Sigmoid colon (tissue), 7 donors: ENCODE data around the gene DACT2. TPM values are rescaled to one million over a fixed set of nuclear protein-coding genes. Genes with fewer than 3 reads are reported as not detected.
"Not testable (repeated sequence)": the region's sequence is repeated elsewhere in the genome, so short reads cannot be mapped to it uniquely, and the experiment has no call there.

ENCODE experiments used
- DNase-seq: peaks from one replicate; pipeline ENCODE4 v3.0.0-alpha.2; 2019
- H3K27ac ChIP-seq, 4 donors: fragments of 200-600 bp; sonication (generic); one replicate each; pipeline ENCODE4 v1.5.1; 2016 to 2019; ENCODE audit warnings: mild to moderate bottlenecking in 1 of 4
- H3K27me3 ChIP-seq, 3 donors: fragments of 200-600 bp; sonication (generic); one replicate each; pipeline ENCODE4 v1.5.1; 2019; ENCODE audit warnings: mild to moderate bottlenecking in 1 of 3
- H3K36me3 ChIP-seq, 4 donors: fragments of 200-600 bp; sonication (generic); one replicate each; pipeline ENCODE4 v1.5.1; 2016 to 2019
- H3K4me1 ChIP-seq, 4 donors: fragments of 200-600 bp; sonication (generic); one replicate each; pipeline ENCODE4 v1.5.1; 2017 to 2019
- H3K4me3 ChIP-seq, 4 donors: fragments of 200-600 bp; sonication (generic); one replicate each; pipeline ENCODE4 v1.5.1; 2017 to 2019; ENCODE audit warnings: mild to moderate bottlenecking in 2 of 4, moderate library complexity in 1 of 4
- H3K9me3 ChIP-seq, 4 donors: fragments of 200-600 bp in 3 of 4; sonication (generic) in 3 of 4; one replicate each; pipeline versions ENCODE4 v1.5.1 to v1.6.1; 2013 to 2019
- EP300 ChIP-seq, 4 donors: sonication (generic); formaldehyde crosslinking; IDR thresholded peaks; one replicate each; pipeline ENCODE4 v1.6.1; 2017; ENCODE audit warnings: antibody characterized with exemption in 4 of 4
- POLR2A ChIP-seq, 2 donors: fragments of 450-650 bp; IDR thresholded peaks; one replicate each; pipeline ENCODE4 v1.6.1; 2016; ENCODE audit warnings: antibody characterized with exemption in 2 of 2, mild to moderate bottlenecking in 2 of 2, moderate library complexity in 2 of 2
- POLR2AphosphoS5 ChIP-seq, 4 donors: sonication (generic); formaldehyde crosslinking; IDR thresholded peaks; one replicate each; pipeline ENCODE4 v1.6.1; 2017; ENCODE audit warnings: antibody characterized with exemption in 4 of 4
- WGBS, 2 donors: extraction: QIAGEN DNeasy Blood & Tissue Kit; methylation state at CpG; one replicate each; pipeline ENCODE4 v1.1.7; 2013; 5-methylcytosine and 5-hydroxymethylcytosine counted together
- intact Hi-C: fragments of 100-400 bp; cut with DNase I; formaldehyde crosslinking; loops from one replicate; pipeline ENCODE4 v1.15.1; 2023
- polyA plus RNA-seq, 3 donors: library from polyadenylated mRNA; stranded (reverse); fragments of 200-250 nt; gene quantifications; one replicate each; pipeline ENCODE4 v1.2.3, GENCODE V29; 2013
- total RNA-seq, 4 donors: library from RNA; depleted of rRNA; stranded (reverse); fragments of >200 nt; gene quantifications; one replicate each; pipeline ENCODE4 v1.1.0, GENCODE V29; 2016
- TF ChIP-seq, protein P1 (sequence below), 4 experiments: fragments of 450-650 bp in 3 of 4; fragments of 200-600 bp in 1 of 4; IDR thresholded peaks; one replicate each; pipeline ENCODE4 v1.5.1; 2016 to 2019; ENCODE audit warnings: antibody characterized with exemption in 4 of 4, mild to moderate bottlenecking in 3 of 4, moderate library complexity in 2 of 4
- donor health status: healthy with polysubstance abuse.
- donor health status: Bipolar disorder and iron deficiency.
- donor health status: healthy.

The DACT2 gene
- total and polyA plus RNA-seq, 7 donors: 0.16 to 1.1 (median 0.60) TPM

DNA sequence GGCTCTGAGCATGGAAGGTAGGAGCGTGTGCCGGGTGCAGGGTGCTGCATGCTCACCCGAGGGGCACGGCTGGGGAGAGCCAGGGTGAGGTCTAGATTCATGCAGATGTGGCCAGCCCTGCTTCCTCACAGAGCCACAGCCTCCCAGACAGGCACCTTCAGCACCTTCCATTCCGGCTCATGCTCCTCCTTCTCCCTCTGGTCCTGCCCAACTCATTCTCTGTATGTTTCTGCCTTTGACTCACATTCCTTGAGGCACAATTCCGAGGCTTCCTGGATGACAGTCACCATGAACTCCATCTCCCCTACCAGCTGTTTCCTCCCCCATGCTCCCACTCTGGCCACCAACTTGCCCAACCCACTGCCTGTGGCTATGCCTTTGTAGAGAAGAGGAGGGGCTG is 35.4 kb downstream of the DACT2 start:
- Histone ChIP-seq H3K4me3 (no peak overlapping the region), H3K27ac (no peak overlapping the region), H3K27me3 (peaks cover 0 to under 1% (median 0%) of the 10 kb centered on the region in 3 donors), H3K36me3 (no peaks in the 10 kb centered on the region), H3K9me3 (no peaks in the 10 kb centered on the region), H3K4me1 (no peaks in the 10 kb centered on the region)
- TF ChIP-seq, protein P1, sequence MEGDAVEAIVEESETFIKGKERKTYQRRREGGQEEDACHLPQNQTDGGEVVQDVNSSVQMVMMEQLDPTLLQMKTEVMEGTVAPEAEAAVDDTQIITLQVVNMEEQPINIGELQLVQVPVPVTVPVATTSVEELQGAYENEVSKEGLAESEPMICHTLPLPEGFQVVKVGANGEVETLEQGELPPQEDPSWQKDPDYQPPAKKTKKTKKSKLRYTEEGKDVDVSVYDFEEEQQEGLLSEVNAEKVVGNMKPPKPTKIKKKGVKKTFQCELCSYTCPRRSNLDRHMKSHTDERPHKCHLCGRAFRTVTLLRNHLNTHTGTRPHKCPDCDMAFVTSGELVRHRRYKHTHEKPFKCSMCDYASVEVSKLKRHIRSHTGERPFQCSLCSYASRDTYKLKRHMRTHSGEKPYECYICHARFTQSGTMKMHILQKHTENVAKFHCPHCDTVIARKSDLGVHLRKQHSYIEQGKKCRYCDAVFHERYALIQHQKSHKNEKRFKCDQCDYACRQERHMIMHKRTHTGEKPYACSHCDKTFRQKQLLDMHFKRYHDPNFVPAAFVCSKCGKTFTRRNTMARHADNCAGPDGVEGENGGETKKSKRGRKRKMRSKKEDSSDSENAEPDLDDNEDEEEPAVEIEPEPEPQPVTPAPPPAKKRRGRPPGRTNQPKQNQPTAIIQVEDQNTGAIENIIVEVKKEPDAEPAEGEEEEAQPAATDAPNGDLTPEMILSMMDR (IDR thresholded peaks at IDR 0.05): no peak
- peak; percentile 41 for DNase-seq
- WGBS, 2 donors: 82 to 93% methylated on average over 6 of the region's 6 CpGs
- intact Hi-C loops: no loop called here

DNA sequence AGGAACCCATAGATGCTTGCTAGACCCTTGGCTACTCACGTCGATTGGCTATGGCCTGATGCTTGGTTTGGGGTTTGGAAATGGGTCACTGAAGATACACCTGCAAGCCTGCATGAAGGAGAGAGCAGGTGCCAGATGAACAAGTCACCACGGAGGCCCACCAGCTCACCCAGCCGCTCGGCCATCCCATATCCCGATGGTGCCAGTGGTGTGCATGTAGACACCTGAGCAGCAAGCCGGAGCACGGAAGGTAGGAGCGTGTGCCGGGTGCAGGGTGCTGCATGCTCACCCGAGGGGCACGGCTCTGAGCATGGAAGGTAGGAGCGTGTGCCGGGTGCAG is 35.9 kb downstream of the DACT2 start:
- 95 to 97% methylated on average over 14 of the region's 14 CpGs for WGBS, 2 donors

DNA sequence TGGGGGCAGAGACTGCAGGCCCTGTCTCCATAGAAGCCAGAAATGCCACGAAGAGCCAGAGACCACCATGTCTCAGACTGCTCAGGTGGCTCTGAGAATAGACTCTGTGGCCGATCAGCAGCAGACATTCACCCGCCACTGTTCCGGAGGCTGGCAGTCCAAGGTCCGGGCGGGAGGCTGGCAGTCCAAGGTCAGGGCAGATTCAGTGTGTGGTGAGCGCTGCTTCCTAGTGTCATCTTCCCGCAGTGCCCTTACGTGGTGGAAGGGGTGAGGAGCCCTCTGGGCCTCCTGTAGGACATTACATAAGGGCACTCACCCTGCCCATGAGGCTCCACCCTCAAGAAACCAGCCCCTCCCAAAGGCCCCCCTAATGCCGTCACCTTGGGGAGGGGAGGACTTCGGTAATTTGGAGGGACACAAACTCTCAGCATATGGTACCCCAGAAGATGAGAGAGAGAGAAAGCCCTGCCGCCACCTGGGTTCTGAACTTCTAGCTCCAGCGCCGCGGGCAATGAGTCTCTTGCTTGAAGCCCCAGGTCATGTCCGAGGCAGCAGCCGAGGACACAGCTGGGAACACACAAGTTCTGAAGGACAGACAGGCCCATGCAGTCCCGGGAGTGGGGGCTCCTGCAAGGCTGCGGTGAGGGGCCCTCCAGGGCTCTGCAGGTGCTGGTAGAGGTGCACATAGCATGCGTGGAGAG is 36.4 kb downstream of the DACT2 start:
- Histone ChIP-seq H3K27me3 (peaks cover 0 to 3% (median 0%) of the 10 kb centered on the region in 3 donors), H3K36me3 (no peaks in the 10 kb centered on the region), H3K27ac (no peak overlapping the region), H3K4me3 (no peak overlapping the region), H3K4me1 (no peaks in the 10 kb centered on the region), H3K9me3 (no peaks in the 10 kb centered on the region)
- no peak for TF ChIP-seq EP300 (IDR thresholded peaks at IDR 0.05)
- TF ChIP-seq POLR2A (IDR thresholded peaks at IDR 0.05): no peak
- TF ChIP-seq, protein P1 (IDR thresholded peaks at IDR 0.05): no peak
- no peak for TF ChIP-seq POLR2AphosphoS5 (IDR thresholded peaks at IDR 0.05)
- WGBS, 2 donors: 90 to 93% methylated on average over 20 of the region's 20 CpGs
- peak; percentile 55 for DNase-seq
- intact Hi-C loops: no loop called here

More for the DNA sequence above, 35.9 kb downstream of the DACT2 start:
- intact Hi-C loops: no loop called here
- Histone ChIP-seq H3K27ac (no peak overlapping the region), H3K9me3 (no peaks in the 10 kb centered on the region), H3K4me1 (no peaks in the 10 kb centered on the region), H3K4me3 (no peak overlapping the region), H3K36me3 (no peaks in the 10 kb centered on the region), H3K27me3 (peaks cover 0 to 3% (median 0%) of the 10 kb centered on the region in 3 donors)
- peak; percentile 52 for DNase-seq
- no peak for TF ChIP-seq POLR2AphosphoS5 (IDR thresholded peaks at IDR 0.05)
- TF ChIP-seq, protein P1 (IDR thresholded peaks at IDR 0.05): no peak
- TF ChIP-seq EP300 (IDR thresholded peaks at IDR 0.05): no peak
- TF ChIP-seq POLR2A (IDR thresholded peaks at IDR 0.05): no peak

DNA sequence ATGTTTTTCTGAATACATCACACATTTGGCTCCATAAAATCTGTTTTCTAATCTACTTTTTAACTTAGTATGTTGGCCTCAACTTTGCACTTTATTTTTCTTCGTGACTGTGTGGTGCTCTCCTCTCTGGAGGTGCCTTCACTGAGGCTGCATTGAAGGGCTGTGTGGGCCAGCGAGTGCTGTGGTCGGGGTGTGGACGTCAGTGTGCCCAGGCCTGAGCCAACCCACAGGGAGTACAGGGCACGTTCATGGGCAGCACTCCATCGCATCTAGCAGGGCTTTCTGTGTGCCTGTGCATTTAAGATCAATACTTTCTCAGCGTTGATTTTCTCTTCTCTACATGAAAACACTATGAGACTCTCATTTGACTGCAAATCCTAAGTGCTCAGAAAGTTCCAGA is 37.8 kb downstream of the DACT2 start:
- Histone ChIP-seq H3K4me3 (no peak overlapping the region), H3K36me3 (no peaks in the 10 kb centered on the region), H3K27me3 (peaks cover 0 to 3% (median 0%) of the 10 kb centered on the region in 3 donors), H3K9me3 (no peaks in the 10 kb centered on the region), H3K4me1 (no peaks in the 10 kb centered on the region), H3K27ac (no peak overlapping the region)
- intact Hi-C loops: no loop called here
- DNase-seq: no peak
- 87 to 92% methylated on average over 7 of the region's 7 CpGs for WGBS, 2 donors
- TF ChIP-seq EP300 (IDR thresholded peaks at IDR 0.05) (no peak), POLR2AphosphoS5 (IDR thresholded peaks at IDR 0.05) (no peak), POLR2A (IDR thresholded peaks at IDR 0.05) (no peak)
- TF ChIP-seq, protein P1 (IDR thresholded peaks at IDR 0.05): no peak

DNA sequence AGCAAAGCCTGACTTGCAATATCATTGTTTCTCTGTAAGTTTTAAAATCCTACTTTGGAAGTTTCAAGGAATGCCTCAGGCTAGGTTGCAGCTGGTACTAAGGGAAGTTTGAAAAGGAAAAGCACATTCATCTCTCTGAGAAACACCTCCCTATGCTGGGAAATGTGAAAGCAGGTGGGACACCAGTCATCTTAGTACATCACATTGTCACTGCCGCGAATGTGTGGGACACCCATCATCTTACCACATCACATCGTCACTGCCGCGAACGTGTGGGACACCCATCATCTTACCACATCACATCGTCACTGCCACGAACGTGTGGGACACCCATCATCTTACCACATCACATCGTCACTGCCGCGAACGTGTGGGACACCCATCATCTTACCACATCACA is 38.3 kb downstream of the DACT2 start:
- DNase-seq, H3K36me3 ChIP-seq, H3K9me3 ChIP-seq, H3K4me3 ChIP-seq, intact Hi-C loops, H3K27ac ChIP-seq, H3K4me1 ChIP-seq, H3K27me3 ChIP-seq: not testable (repeated sequence)
- WGBS, 2 donors: 94 to 97% methylated on average over 12 of the region's 13 CpGs
